Measurements from ENCODE around the gene SCNN1G. TPM values are rescaled to one million over a fixed set of nuclear protein-coding genes. Genes with fewer than 3 reads are reported as not detected.

SCNN1G gene
- total and polyA plus RNA-seq, 2 of the 4 experiments (the other 2 are of a cell fraction) = not detected

DNA sequence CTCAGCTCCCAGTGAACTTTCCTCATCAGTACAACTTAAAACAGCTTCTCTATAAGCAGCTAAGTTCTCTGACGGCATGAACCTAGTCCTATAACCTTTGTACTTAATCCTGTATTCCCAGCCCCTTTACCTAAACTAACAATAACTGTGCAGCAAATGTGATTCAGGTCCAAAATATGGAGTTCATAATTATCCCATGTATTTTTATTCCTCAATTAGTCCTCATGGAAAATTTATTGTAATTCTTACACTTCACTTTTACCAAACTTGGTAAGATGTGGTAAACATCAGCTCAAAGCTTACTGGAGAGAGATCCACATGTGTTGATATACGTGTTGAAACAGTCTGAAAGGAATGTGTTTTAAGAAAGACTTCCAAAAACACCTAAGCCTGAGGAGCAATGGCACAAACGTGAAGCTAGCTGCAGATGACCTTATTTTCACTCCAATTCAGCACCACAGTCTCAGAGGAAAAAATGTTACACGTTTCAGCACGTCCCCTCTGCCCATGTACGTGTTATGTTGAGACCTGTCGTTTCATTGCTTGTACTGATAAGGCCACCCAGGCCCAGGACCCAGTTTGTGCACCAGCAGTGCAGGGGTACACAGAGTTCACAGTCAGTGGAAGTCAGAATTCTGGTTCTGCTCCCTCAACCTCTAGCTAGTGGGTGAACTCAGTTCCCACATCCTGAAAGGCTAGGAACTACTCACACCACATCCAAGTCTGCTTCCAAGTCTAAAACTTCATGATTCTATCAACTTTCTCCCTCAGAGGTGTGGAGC, 40.4 kb upstream of the SCNN1G start:
- Histone ChIP-seq H3K9me3 (ENCODE audit: control insufficient read depth, insufficient read depth, low read length) (peaks cover under 1% of the 10 kb centered on the region; the same call in 1 of the 2 replicates), H3K4me1 (ENCODE audit: control insufficient read depth, insufficient read depth, low read length) (peaks cover 5% of the 10 kb centered on the region; the same call in 1 of the 2 replicates), H3K18ac (ENCODE audit: low read depth, low read length) (no peak overlapping the region), H2AK9ac (replicated peaks; ENCODE audit: low read depth, low read length, poor library complexity) (no peak overlapping the region), H2BK15ac (ENCODE audit: low read depth, low read length) (no peak overlapping the region), H4K20me1 (ENCODE audit: insufficient read depth, low read length) (peaks cover 32% of the 10 kb centered on the region), H2AK5ac (ENCODE audit: low read depth, low read length) (no peak overlapping the region), H3K36me3 (ENCODE audit: control insufficient read depth, insufficient read depth, low read length) (no peaks in the 10 kb centered on the region), H3K27me3 (ENCODE audit: control insufficient read depth, insufficient read depth, low read length) (no peaks in the 10 kb centered on the region), H2AFZ (replicated peaks; ENCODE audit: low read length, poor library complexity) (peak overlapping the region; percentile 4), H3K4me2 (ENCODE audit: low read depth, low read length) (peak overlapping the region; percentile 5; the same call in 1 of the 2 replicates), H4K5ac (ENCODE audit: low read depth, low read length) (no peak overlapping the region), H3K79me1 (ENCODE audit: low read depth in 1 of 2, low read length in 2 of 2) (peaks cover 38 to 53% of the 10 kb centered on the region in 2 experiments), H4K8ac (ENCODE audit: low read depth in 2 of 2, low read length in 2 of 2) (no peak overlapping the region; a peak in 1 of 4 replicates), H2BK5ac (ENCODE audit: low read depth, low read length, poor library complexity, severe bottlenecking) (no peak overlapping the region), H3K4ac (ENCODE audit: low read depth, low read length) (no peak overlapping the region), H3K9me1 (ENCODE audit: insufficient read depth, low read length) (peaks cover 7% of the 10 kb centered on the region), H3K9ac (ENCODE audit: low read depth, low read length) (no peak overlapping the region), H3K4me3 (ENCODE audit: insufficient read depth, low read depth, low read length) (no peak overlapping the region), H3K56ac (ENCODE audit: extremely low read depth, insufficient read depth, low read length) (no peak overlapping the region), H3K23ac (ENCODE audit: low read depth, low read length) (no peak overlapping the region), H3K27ac (ENCODE audit: insufficient read depth, low read length) (no peak overlapping the region), H2BK20ac (ENCODE audit: low read depth, low read length) (no peak overlapping the region), H4K91ac (ENCODE audit: insufficient read depth, low read depth, low read length) (no peak overlapping the region), H2BK120ac (ENCODE audit: low read depth, low read length) (no peak overlapping the region), H3K14ac (replicated peaks; ENCODE audit: low read depth, low read length) (no peak overlapping the region)
- intact Hi-C loops (cut with micrococcal nuclease) = no loop called here
- 0% methylated on average over 1 of the region's 7 CpGs; no CpG with 5 or more reads in 1 of the 2 experiments for WGBS, 2 experiments (ENCODE audit: extremely low coverage in 2 of 2, insufficient read length in 1 of 2)
- dilution Hi-C loops (cut with HindIII; ENCODE audit: low sequenced_read_pairs, unreplicated experiment) = no loop called here
- ATAC-seq (ENCODE audit: low read depth) (peak; percentile 46; the same call in 1 of the 2 replicates), DNase-seq (no peak)
- no peak for TF ChIP-seq RFX5 (IDR thresholded peaks at IDR 0.05; ENCODE audit: low read depth, low read length)
- TF ChIP-seq MAZ (IDR thresholded peaks at IDR 0.05; ENCODE audit: borderline replicate concordance, low read depth, low read length) = no peak
- ChIA-PET CTCF (interaction anchor here (0.6 kb wide), 1 partner anchor 243 kb away, joined by 3 read pairs; no protein-coding TSS in a partner anchor), POLR2A (ENCODE audit: unreplicated experiment) (no interaction called here)
- in situ Hi-C loops (cut with MboI; ENCODE audit: low sequenced_read_pairs) = no loop called here
- BruUV-seq (replicated peaks) = no TSS peak

Measured in IMR-90 (cell line).